ENCODE measurements around the gene WDPCP.
"Not testable (repeated sequence)": the region's sequence is repeated elsewhere in the genome, so short reads cannot be mapped to it uniquely, and the experiment has no call there.

The WDPCP gene

GRCh38 chr2:63610525-63610924, 22.2 kb upstream of the WDPCP start:
- DNase-seq (ENCODE audit: low read depth in 2 of 2): no peak
- H3K4me3 ChIP-seq (replicated peaks in 1 of 2; ENCODE audit: low read depth in 2 of 2, low read length in 2 of 2): no peak overlapping the region
- TF ChIP-seq CTCF (IDR thresholded peaks at IDR 0.05; ENCODE audit: low read depth, low read length): no peak

- DNase-seq (ENCODE audit: low read depth in 2 of 2): peak in 1 of 2 donors; percentile 53
- H3K4me3 ChIP-seq (replicated peaks in 1 of 2; ENCODE audit: low read depth in 2 of 2, low read length in 2 of 2): not testable (repeated sequence)
Observed at GRCh38 chr2:63608865-63609264, 20.6 kb upstream of the WDPCP start.

GRCh38 chr2:63604666-63605065, 16.4 kb upstream of the WDPCP start:
- H3K4me3 ChIP-seq (replicated peaks in 1 of 2; ENCODE audit: low read depth in 2 of 2, low read length in 2 of 2): no peak overlapping the region
- TF ChIP-seq CTCF (IDR thresholded peaks at IDR 0.05; ENCODE audit: low read depth, low read length): no peak
- no peak for DNase-seq (ENCODE audit: low read depth in 2 of 2)

GRCh38 chr2:63600881-63601460, 12.7 kb upstream of the WDPCP start:
- DNase-seq (ENCODE audit: low read depth in 2 of 2): no peak
- no peak overlapping the region for H3K4me3 ChIP-seq (replicated peaks in 1 of 2; ENCODE audit: low read depth in 2 of 2, low read length in 2 of 2)
- no peak for TF ChIP-seq CTCF (IDR thresholded peaks at IDR 0.05; ENCODE audit: low read depth, low read length)

- no peak for TF ChIP-seq CTCF (IDR thresholded peaks at IDR 0.05; ENCODE audit: low read depth, low read length)
- no peak overlapping the region for H3K4me3 ChIP-seq (replicated peaks in 1 of 2; ENCODE audit: low read depth in 2 of 2, low read length in 2 of 2)
- DNase-seq (ENCODE audit: low read depth in 2 of 2): no peak
Observed at GRCh38 chr2:63598981-63599380, 10.7 kb upstream of the WDPCP start.

GRCh38 chr2:63596401-63596883, 8.2 kb upstream of the WDPCP start:
- no peak for TF ChIP-seq CTCF (IDR thresholded peaks at IDR 0.05; ENCODE audit: low read depth, low read length)
- no peak for DNase-seq (ENCODE audit: low read depth in 2 of 2)
- no peak overlapping the region for H3K4me3 ChIP-seq (replicated peaks in 1 of 2; ENCODE audit: low read depth in 2 of 2, low read length in 2 of 2)

GRCh38 chr2:63594660-63595059, 6.4 kb upstream of the WDPCP start:
- H3K4me3 ChIP-seq (replicated peaks in 1 of 2; ENCODE audit: low read depth in 2 of 2, low read length in 2 of 2): no peak overlapping the region
- no peak for DNase-seq (ENCODE audit: low read depth in 2 of 2)
- no peak for TF ChIP-seq CTCF (IDR thresholded peaks at IDR 0.05; ENCODE audit: low read depth, low read length)

All from cardiac fibroblast (primary cell).